ENCODE data around the gene POU2F2. TPM values are rescaled to one million over a fixed set of nuclear protein-coding genes. Genes with fewer than 3 reads are reported as not detected.
A peak's percentile ranks its signal among the peaks of the same experiment; 100 is the strongest.

POU2F2 gene
- total and polyA plus RNA-seq, 10 of the 15 experiments (the other 5 are each of a cell fraction or from before 2014, with no cell fraction given), result 4.4 to 62.4 (median 37.9) TPM

DNA sequence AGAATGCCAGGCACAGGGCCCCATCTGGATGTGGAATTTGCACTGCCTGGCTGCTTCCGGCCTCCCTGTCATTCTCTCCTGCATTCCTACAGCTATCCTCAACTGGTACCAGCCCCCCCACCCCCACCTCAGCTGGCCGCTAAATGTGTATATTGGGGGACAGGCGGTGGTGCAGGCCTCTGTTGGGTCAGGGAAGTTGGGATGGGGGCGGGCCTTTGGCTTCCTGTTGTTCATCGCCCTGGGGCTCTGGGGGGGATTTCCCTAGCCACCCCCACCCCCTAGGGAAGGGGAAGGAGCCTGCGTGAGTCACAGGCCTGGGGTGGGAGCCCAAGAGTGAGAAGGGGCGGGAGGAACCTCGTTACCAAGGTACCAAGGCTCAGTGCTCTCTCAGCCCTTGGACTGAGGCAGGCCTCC lies 10.6 kb downstream of the POU2F2 start (continued):
- TF ChIP-seq, protein P1, sequence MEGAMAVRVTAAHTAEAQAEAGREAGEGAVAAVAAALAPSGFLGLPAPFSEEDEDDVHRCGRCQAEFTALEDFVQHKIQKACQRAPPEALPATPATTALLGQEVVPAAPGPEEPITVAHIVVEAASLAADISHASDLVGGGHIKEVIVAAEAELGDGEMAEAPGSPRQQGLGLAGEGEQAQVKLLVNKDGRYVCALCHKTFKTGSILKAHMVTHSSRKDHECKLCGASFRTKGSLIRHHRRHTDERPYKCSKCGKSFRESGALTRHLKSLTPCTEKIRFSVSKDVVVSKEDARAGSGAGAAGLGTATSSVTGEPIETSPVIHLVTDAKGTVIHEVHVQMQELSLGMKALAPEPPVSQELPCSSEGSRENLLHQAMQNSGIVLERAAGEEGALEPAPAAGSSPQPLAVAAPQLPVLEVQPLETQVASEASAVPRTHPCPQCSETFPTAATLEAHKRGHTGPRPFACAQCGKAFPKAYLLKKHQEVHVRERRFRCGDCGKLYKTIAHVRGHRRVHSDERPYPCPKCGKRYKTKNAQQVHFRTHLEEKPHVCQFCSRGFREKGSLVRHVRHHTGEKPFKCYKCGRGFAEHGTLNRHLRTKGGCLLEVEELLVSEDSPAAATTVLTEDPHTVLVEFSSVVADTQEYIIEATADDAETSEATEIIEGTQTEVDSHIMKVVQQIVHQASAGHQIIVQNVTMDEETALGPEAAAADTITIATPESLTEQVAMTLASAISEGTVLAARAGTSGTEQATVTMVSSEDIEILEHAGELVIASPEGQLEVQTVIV (IDR thresholded peaks at IDR 0.05; ENCODE audit: borderline replicate concordance, partially characterized antibody), result no peak
- peak; percentile 78 for TF ChIP-seq MEF2B (IDR thresholded peaks at IDR 0.05; ENCODE audit: partially characterized antibody, poor library complexity, severe bottlenecking)
- TF ChIP-seq RB1 (IDR thresholded peaks at IDR 0.05; ENCODE audit: borderline replicate concordance), result no peak
- no peak for TF ChIP-seq CHD1 (IDR thresholded peaks at IDR 0.05; ENCODE audit: low read depth, low read length)
- TF ChIP-seq CHD2 (IDR thresholded peaks at IDR 0.05; ENCODE audit: borderline replicate concordance, low read depth, low read length), result no peak
- no peak for TF ChIP-seq POLR2AphosphoS2 (IDR thresholded peaks at IDR 0.05; ENCODE audit: low read depth, low read length)
- no peak for TF ChIP-seq ZNF207 (IDR thresholded peaks at IDR 0.05; ENCODE audit: borderline replicate concordance)
- TF ChIP-seq, protein P2, sequence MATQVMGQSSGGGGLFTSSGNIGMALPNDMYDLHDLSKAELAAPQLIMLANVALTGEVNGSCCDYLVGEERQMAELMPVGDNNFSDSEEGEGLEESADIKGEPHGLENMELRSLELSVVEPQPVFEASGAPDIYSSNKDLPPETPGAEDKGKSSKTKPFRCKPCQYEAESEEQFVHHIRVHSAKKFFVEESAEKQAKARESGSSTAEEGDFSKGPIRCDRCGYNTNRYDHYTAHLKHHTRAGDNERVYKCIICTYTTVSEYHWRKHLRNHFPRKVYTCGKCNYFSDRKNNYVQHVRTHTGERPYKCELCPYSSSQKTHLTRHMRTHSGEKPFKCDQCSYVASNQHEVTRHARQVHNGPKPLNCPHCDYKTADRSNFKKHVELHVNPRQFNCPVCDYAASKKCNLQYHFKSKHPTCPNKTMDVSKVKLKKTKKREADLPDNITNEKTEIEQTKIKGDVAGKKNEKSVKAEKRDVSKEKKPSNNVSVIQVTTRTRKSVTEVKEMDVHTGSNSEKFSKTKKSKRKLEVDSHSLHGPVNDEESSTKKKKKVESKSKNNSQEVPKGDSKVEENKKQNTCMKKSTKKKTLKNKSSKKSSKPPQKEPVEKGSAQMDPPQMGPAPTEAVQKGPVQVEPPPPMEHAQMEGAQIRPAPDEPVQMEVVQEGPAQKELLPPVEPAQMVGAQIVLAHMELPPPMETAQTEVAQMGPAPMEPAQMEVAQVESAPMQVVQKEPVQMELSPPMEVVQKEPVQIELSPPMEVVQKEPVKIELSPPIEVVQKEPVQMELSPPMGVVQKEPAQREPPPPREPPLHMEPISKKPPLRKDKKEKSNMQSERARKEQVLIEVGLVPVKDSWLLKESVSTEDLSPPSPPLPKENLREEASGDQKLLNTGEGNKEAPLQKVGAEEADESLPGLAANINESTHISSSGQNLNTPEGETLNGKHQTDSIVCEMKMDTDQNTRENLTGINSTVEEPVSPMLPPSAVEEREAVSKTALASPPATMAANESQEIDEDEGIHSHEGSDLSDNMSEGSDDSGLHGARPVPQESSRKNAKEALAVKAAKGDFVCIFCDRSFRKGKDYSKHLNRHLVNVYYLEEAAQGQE (IDR thresholded peaks at IDR 0.05; ENCODE audit: low read depth, low read length), result no peak
- TF ChIP-seq, protein P3, sequence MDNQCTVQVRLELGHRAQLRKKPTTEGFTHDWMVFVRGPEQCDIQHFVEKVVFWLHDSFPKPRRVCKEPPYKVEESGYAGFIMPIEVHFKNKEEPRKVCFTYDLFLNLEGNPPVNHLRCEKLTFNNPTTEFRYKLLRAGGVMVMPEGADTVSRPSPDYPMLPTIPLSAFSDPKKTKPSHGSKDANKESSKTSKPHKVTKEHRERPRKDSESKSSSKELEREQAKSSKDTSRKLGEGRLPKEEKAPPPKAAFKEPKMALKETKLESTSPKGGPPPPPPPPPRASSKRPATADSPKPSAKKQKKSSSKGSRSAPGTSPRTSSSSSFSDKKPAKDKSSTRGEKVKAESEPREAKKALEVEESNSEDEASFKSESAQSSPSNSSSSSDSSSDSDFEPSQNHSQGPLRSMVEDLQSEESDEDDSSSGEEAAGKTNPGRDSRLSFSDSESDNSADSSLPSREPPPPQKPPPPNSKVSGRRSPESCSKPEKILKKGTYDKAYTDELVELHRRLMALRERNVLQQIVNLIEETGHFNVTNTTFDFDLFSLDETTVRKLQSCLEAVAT (IDR thresholded peaks at IDR 0.05), result no peak

Measured in GM12878 (cell line).